ENCODE data around the gene ALLC. TPM values are rescaled to one million over a fixed set of nuclear protein-coding genes. Genes with fewer than 3 reads are reported as not detected.

The ALLC gene
- total and polyA plus RNA-seq, 9 of the 15 experiments (the other 6 are each of a cell fraction or from before 2014, with no cell fraction given) = not detected

DNA sequence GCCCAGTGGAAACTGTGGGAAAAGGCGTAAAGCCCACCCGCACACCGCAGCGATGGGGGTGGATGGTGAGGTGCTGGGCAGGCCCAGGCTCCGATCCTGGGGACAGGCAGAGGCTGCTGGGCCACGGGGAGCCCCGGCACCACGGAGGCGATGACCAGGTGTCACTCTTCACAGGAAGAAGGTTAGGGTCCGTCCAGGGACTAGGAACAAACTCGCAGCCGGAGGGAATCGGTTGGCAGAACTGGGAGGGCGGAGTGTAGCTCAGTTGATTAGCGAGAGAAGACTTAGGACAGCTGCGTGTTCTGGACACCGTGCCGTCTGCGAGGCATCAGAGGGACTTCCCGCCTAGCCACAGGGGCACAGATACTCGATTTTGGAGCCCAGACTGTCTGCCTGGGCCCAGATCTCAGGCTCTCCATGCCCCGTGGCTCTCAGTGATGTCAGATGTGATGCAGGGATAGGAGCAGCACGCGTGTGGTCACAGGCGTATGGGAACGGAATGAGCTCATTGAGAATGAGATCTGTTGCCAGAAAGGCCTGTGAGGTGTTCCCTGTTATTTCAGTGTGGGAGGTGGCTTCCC is 16.1 kb upstream of the ALLC start:
- Histone ChIP-seq H3K27me3 (ENCODE audit: control insufficient read depth in 2 of 2, insufficient read depth in 2 of 2, low read length in 2 of 2) (peaks cover 51 to 85% of the 10 kb centered on the region in 2 experiments), H3K4me3 (no peak overlapping the region), H4K20me1 (replicated peaks; ENCODE audit: control insufficient read depth, insufficient read depth, low read length) (peaks cover 7% of the 10 kb centered on the region; the same call in 1 of the 2 replicates), H3K9ac (ENCODE audit: insufficient read depth in 1 of 2, low read depth in 2 of 2, low read length in 2 of 2) (peak overlapping the region in 1 of 2 experiments; percentile 10; a peak in 1 of 4 replicates), H3K4me2 (ENCODE audit: insufficient read depth, low read length) (no peak overlapping the region), H3K4me1 (replicated peaks in 1 of 2; ENCODE audit: control insufficient read depth in 2 of 2, insufficient read depth in 2 of 2, low read length in 2 of 2) (peaks cover 0 to 28% of the 10 kb centered on the region in 2 experiments; a peak in 2 of 5 replicates), H3K9me3 (replicated peaks; ENCODE audit: control insufficient read depth, insufficient read depth, low read depth, low read length) (no peaks in the 10 kb centered on the region), H3K36me3 (ENCODE audit: control insufficient read depth, insufficient read depth, low read length) (no peaks in the 10 kb centered on the region), H3K79me2 (ENCODE audit: control insufficient read depth, insufficient read depth, low read length) (no peaks in the 10 kb centered on the region), H2AFZ (ENCODE audit: low read depth, low read length) (no peak overlapping the region), H3K9me1 (ENCODE audit: control insufficient read depth, insufficient read depth, low read length) (no peaks in the 10 kb centered on the region), H3K27ac (ENCODE audit: extremely low read depth, low read depth, low read length) (no peak overlapping the region)
- ATAC-seq = peak; percentile 31
- TF ChIP-seq TAF9B (IDR thresholded peaks at IDR 0.05; ENCODE audit: partially characterized antibody) = no peak
- no peak for TF ChIP-seq THRB (CRISPR knock-in tag; conservative IDR thresholded peaks at IDR 0.05)
- no peak for TF ChIP-seq SMARCA5 (IDR thresholded peaks at IDR 0.05)
- TF ChIP-seq STAG1 (CRISPR knock-in tag; IDR thresholded peaks at IDR 0.05; ENCODE audit: borderline replicate concordance) = no peak
- no peak for TF ChIP-seq ATF1 (CRISPR knock-in tag; IDR thresholded peaks at IDR 0.05)
- TF ChIP-seq ATF1 (tag; IDR thresholded peaks at IDR 0.05) = no peak
- no peak for TF ChIP-seq NFRKB (IDR thresholded peaks at IDR 0.05; ENCODE audit: low read depth)
- TF ChIP-seq SMARCC2 (IDR thresholded peaks at IDR 0.05; ENCODE audit: low read depth) = no peak
- no peak for TF ChIP-seq KAT8 (IDR thresholded peaks at IDR 0.05; ENCODE audit: low read depth)
- TF ChIP-seq POLR3G (IDR thresholded peaks at IDR 0.05; ENCODE audit: extremely low read depth, insufficient read length, insufficient replicate concordance) = no peak
- TF ChIP-seq EZH2 (IDR thresholded peaks at IDR 0.05; ENCODE audit: borderline replicate concordance, low read depth, low read length) = no peak
- no peak for TF ChIP-seq ZNF695 (CRISPR knock-in tag; IDR thresholded peaks at IDR 0.05)
- TF ChIP-seq GTF2E2 (tag; IDR thresholded peaks at IDR 0.05) = no peak
- no peak for TF ChIP-seq ELK3 (CRISPR knock-in tag; IDR thresholded peaks at IDR 0.05)
- no peak for TF ChIP-seq MBD1 (CRISPR knock-in tag; IDR thresholded peaks at IDR 0.05)
- TF ChIP-seq TFAP4 (CRISPR knock-in tag; IDR thresholded peaks at IDR 0.05; ENCODE audit: borderline replicate concordance) = no peak
- ChIA-PET POLR2A (interaction anchor here (0.5 to 1.0 kb wide), 3 partner anchors 8 to 84 kb away, joined by 3 to 4 read pairs (median 3); partner anchors contain the start of gene RNASEH1), CTCF (ENCODE audit: low intra/inter-chr PET ratio) (no interaction called here)
- no peak for DNase-seq (ENCODE audit: extremely low read depth in 1 of 4, low spot score in 3 of 4)
- FAIRE-seq = peak; percentile 44
- 13% methylated on average over 24 of the region's 26 CpGs for WGBS (ENCODE audit: insufficient coverage, low coverage, missing lambda C conversion rate)
- BruUV-seq (replicated peaks) = no TSS peak
- intact Hi-C loops (cut with micrococcal nuclease) (no loop called here), in situ Hi-C loops (cut with MboI) (no loop called here)

Measured in K562 (cell line).